ENCODE data around the gene FMNL1. TPM values are rescaled to one million over a fixed set of nuclear protein-coding genes. Genes with fewer than 3 reads are reported as not detected.
A peak's percentile ranks its signal among the peaks of the same experiment; 100 is the strongest.

FMNL1 gene
- total and polyA plus RNA-seq, 10 of the 15 experiments (the other 5 are each of a cell fraction or from before 2014, with no cell fraction given), result 3.3 to 108 (median 19.5) TPM

GRCh38 chr17:45231481-45232116 lies 9.9 kb downstream of the FMNL1 start:
- Histone ChIP-seq H3K79me2 (ENCODE audit: control insufficient read depth, insufficient read depth, low read length) (peaks cover 46% of the 10 kb centered on the region), H3K4me2 (ENCODE audit: control insufficient read depth, insufficient read depth) (no peak overlapping the region), H3K27ac (ENCODE audit: control insufficient read depth, insufficient read depth) (no peak overlapping the region; the same call in 1 of the 2 replicates), H3K36me3 (ENCODE audit: control insufficient read depth in 2 of 2, insufficient read depth in 2 of 2, low read length in 1 of 2) (peaks cover 16 to 23% of the 10 kb centered on the region in 2 experiments), H2AFZ (ENCODE audit: control insufficient read depth, low read depth, low read length) (no peak overlapping the region), H3K4me3 (no peak overlapping the region), H4K20me1 (ENCODE audit: control insufficient read depth, insufficient read depth) (no peaks in the 10 kb centered on the region; the same call in 1 of the 2 replicates), H3K27me3 (replicated peaks in 1 of 2; ENCODE audit: control insufficient read depth in 2 of 2, insufficient read depth in 2 of 2, low read length in 1 of 2) (no peaks in the 10 kb centered on the region), H3K9ac (ENCODE audit: control insufficient read depth, insufficient read depth, low read length) (no peak overlapping the region), H3K4me1 (ENCODE audit: control insufficient read depth, insufficient read depth, low read length) (peaks cover 42% of the 10 kb centered on the region), H3K9me3 (replicated peaks; ENCODE audit: control insufficient read depth, insufficient read depth, low read length) (no peaks in the 10 kb centered on the region)
- BruUV-seq (replicated peaks), result no TSS peak
- intact Hi-C loops (cut with micrococcal nuclease; ENCODE audit: unreplicated experiment) (no loop called here), in situ Hi-C loops (cut with MboI) (no loop called here)
- TF ChIP-seq, protein P1, sequence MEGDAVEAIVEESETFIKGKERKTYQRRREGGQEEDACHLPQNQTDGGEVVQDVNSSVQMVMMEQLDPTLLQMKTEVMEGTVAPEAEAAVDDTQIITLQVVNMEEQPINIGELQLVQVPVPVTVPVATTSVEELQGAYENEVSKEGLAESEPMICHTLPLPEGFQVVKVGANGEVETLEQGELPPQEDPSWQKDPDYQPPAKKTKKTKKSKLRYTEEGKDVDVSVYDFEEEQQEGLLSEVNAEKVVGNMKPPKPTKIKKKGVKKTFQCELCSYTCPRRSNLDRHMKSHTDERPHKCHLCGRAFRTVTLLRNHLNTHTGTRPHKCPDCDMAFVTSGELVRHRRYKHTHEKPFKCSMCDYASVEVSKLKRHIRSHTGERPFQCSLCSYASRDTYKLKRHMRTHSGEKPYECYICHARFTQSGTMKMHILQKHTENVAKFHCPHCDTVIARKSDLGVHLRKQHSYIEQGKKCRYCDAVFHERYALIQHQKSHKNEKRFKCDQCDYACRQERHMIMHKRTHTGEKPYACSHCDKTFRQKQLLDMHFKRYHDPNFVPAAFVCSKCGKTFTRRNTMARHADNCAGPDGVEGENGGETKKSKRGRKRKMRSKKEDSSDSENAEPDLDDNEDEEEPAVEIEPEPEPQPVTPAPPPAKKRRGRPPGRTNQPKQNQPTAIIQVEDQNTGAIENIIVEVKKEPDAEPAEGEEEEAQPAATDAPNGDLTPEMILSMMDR (IDR thresholded peaks at IDR 0.05 in 2 of 3, conservative IDR thresholded peaks at IDR 0.05 in 1 of 3; ENCODE audit: control insufficient read depth in 2 of 3, extremely low read depth in 1 of 3, insufficient read depth in 1 of 3, low read depth in 3 of 3, low read length in 3 of 3), result peak; percentile 17 to 43 (median 31); a peak in 4 of 6 replicates
- no peak for TF ChIP-seq DPF2 (IDR thresholded peaks at IDR 0.05)
- no peak for TF ChIP-seq GABPA (IDR thresholded peaks at IDR 0.05; ENCODE audit: low read depth)
- no peak for TF ChIP-seq EED (IDR thresholded peaks at IDR 0.05; ENCODE audit: low read depth)
- TF ChIP-seq SMC3 (IDR thresholded peaks at IDR 0.05; ENCODE audit: borderline replicate concordance, low read length), result peak; percentile 31; the same call in 1 of the 2 replicates
- TF ChIP-seq KAT2A (conservative IDR thresholded peaks at IDR 0.05; ENCODE audit: control insufficient read depth, low read depth, low read length), result no peak
- TF ChIP-seq IKZF1 (conservative IDR thresholded peaks at IDR 0.05), result no peak
- no peak for TF ChIP-seq CHD4 (IDR thresholded peaks at IDR 0.05)
- DNase-seq (ENCODE audit: low read depth, low spot score) (no peak), ATAC-seq (no peak), FAIRE-seq (no peak)
- WGBS (ENCODE audit: insufficient coverage, insufficient replicate concordance, low lambda C conversion rate, missing lambda C conversion rate), result 78% methylated on average over 19 of the region's 19 CpGs
- ChIA-PET SMC1A (ENCODE audit: uncharacterized antibody, unreplicated experiment) (interaction anchor here (1.1 to 11.4 kb wide), 4 partner anchors 8 to 35 kb away, joined by 3 to 201 read pairs (median 6); no protein-coding TSS in a partner anchor), POLR2A (interaction anchor here (0.6 to 5.4 kb wide), 4 partner anchors 11 to 87 kb away, joined by 3 to 53 read pairs (median 3); partner anchors contain the start of gene FMNL1), CTCF (interaction anchor here (0.5 to 12.8 kb wide), 11 partner anchors 12 to 154 kb away, joined by 3 to 429 read pairs (median 4); partner anchors contain the start of genes ACBD4 and FMNL1), RAD21 (ENCODE audit: unreplicated experiment) (interaction anchor here (1.1 to 10.1 kb wide), 7 partner anchors 11 to 154 kb away, joined by 3 to 225 read pairs (median 3); partner anchors contain the start of genes ACBD4 and FMNL1)
